ENCODE data around the gene ESPN. TPM values are rescaled to one million over a fixed set of nuclear protein-coding genes. Genes with fewer than 3 reads are reported as not detected.

The ESPN gene
- total RNA-seq, 4 donors from 2014 or later, result 0.33 to 1.0 (median 1.0) TPM; not detected in 1

GRCh38 chr1:6494627-6495026 is 70.1 kb downstream of the ESPN start:
- H3K4me1 ChIP-seq, result peaks cover 47 to 67% (median 63%) of the 10 kb centered on the region in 4 donors

GRCh38 chr1:6495041-6495441 is 70.5 kb downstream of the ESPN start:
- no peaks in the 10 kb centered on the region for H3K9me3 ChIP-seq
- DNase-seq (ENCODE audit: extremely low spot score), result no peak
- intact Hi-C loops (cut with DNase I), result no loop called here
- H3K4me3 ChIP-seq, result no peak overlapping the region
- TF ChIP-seq POLR2A (IDR thresholded peaks at IDR 0.05; ENCODE audit: low read depth) (no peak), POLR2AphosphoS5 (IDR thresholded peaks at IDR 0.05) (no peak), EP300 (IDR thresholded peaks at IDR 0.05) (no peak), CTCF (IDR thresholded peaks at IDR 0.05) (no peak)
- no peaks in the 10 kb centered on the region for H3K36me3 ChIP-seq
- H3K27me3 ChIP-seq, result peaks cover 0 to 10% (median 0%) of the 10 kb centered on the region in 4 donors
- H3K27ac ChIP-seq (replicated peaks in 1 of 4), result no peak overlapping the region
- 33% methylated on average over 1 of the region's 13 CpGs for WGBS
- peaks cover 43 to 63% (median 59%) of the 10 kb centered on the region in 4 donors for H3K4me1 ChIP-seq

More at GRCh38 chr1:6494627-6495026, 70.1 kb downstream of the ESPN start:
- H3K4me3 ChIP-seq, result no peak overlapping the region
- 72% methylated on average over 4 of the region's 4 CpGs for WGBS
- H3K9me3 ChIP-seq, result no peaks in the 10 kb centered on the region
- no peak overlapping the region for H3K27ac ChIP-seq (replicated peaks in 1 of 4)
- no peaks in the 10 kb centered on the region for H3K36me3 ChIP-seq
- TF ChIP-seq CTCF (IDR thresholded peaks at IDR 0.05), result no peak
- TF ChIP-seq POLR2A (IDR thresholded peaks at IDR 0.05; ENCODE audit: low read depth), result no peak
- TF ChIP-seq EP300 (IDR thresholded peaks at IDR 0.05), result no peak
- TF ChIP-seq POLR2AphosphoS5 (IDR thresholded peaks at IDR 0.05), result no peak
- peaks cover 0 to 15% (median 0%) of the 10 kb centered on the region in 4 donors for H3K27me3 ChIP-seq
- intact Hi-C loops (cut with DNase I), result loop anchor here (5.0 kb wide), 1 partner anchor 58 kb away; the partner anchor contains the start of gene NOL9
- no peak for DNase-seq (ENCODE audit: extremely low spot score)

GRCh38 chr1:6495540-6496364 is 71.2 kb downstream of the ESPN start:
- no peak for TF ChIP-seq POLR2AphosphoS5 (IDR thresholded peaks at IDR 0.05)
- TF ChIP-seq POLR2A (IDR thresholded peaks at IDR 0.05; ENCODE audit: low read depth), result no peak
- TF ChIP-seq CTCF (IDR thresholded peaks at IDR 0.05), result no peak
- TF ChIP-seq EP300 (IDR thresholded peaks at IDR 0.05), result no peak
- peak overlapping the region in 3 of 4 donors; percentile 39 to 73 (median 71) for H3K27ac ChIP-seq (replicated peaks in 1 of 4)
- no peak for DNase-seq (ENCODE audit: extremely low spot score)
- intact Hi-C loops (cut with DNase I), result no loop called here
- H3K9me3 ChIP-seq, result no peaks in the 10 kb centered on the region
- peaks cover 39 to 56% (median 52%) of the 10 kb centered on the region in 4 donors for H3K4me1 ChIP-seq
- peaks cover 0 to 8% (median 0%) of the 10 kb centered on the region in 4 donors for H3K27me3 ChIP-seq
- no peaks in the 10 kb centered on the region for H3K36me3 ChIP-seq
- 81% methylated on average over 10 of the region's 14 CpGs for whole genome bisulfite sequencing
- H3K4me3 ChIP-seq, result peak overlapping the region; percentile 59 to 70 (median 66)

- DNase-seq (ENCODE audit: extremely low spot score), result no peak
- peak overlapping the region; percentile 59 to 70 (median 66) for H3K4me3 ChIP-seq
- TF ChIP-seq CTCF (IDR thresholded peaks at IDR 0.05) (no peak), POLR2A (IDR thresholded peaks at IDR 0.05; ENCODE audit: low read depth) (no peak)
- WGBS, result 30% methylated on average over 13 of the region's 13 CpGs
- intact Hi-C loops (cut with DNase I), result no loop called here
- H3K27me3 ChIP-seq, result peaks cover 0 to 8% (median 0%) of the 10 kb centered on the region in 4 donors
- H3K36me3 ChIP-seq, result no peaks in the 10 kb centered on the region
- no peaks in the 10 kb centered on the region for H3K9me3 ChIP-seq
- H3K27ac ChIP-seq (replicated peaks in 1 of 4), result peak overlapping the region; percentile 39 to 73 (median 70)
- H3K4me1 ChIP-seq, result peaks cover 37 to 50% (median 47%) of the 10 kb centered on the region in 4 donors
These were observed 71.8 kb downstream of the ESPN start for GRCh38 chr1:6496365-6496721.
